B cell (primary cell): ENCODE data around the gene RNF39. TPM values are rescaled to one million over a fixed set of nuclear protein-coding genes. Genes with fewer than 3 reads are reported as not detected.

Source experiments
- ATAC-seq: fragments of 200-7000 bp; cut with Tn5 transposase; one replicate; pipeline ENCODE4 v1.10.0; 2021; ENCODE audit warnings: low read depth, mild to moderate bottlenecking, moderate number of reproducible peaks, moderate library complexity
- CTCF ChIA-PET: fragments of 350-600 bp; sonication (Branson Sonifier 250); formaldehyde crosslinking; loops from one replicate; lab custom pipeline; 2021; ENCODE audit warnings: antibody characterized with exemption, inconsistent platforms; lab: Charles Lee
- POLR2A ChIA-PET: fragments of 350-600 bp; sonication (Branson Sonifier 250); formaldehyde crosslinking; loops from one replicate; lab custom pipeline; 2021; ENCODE audit warnings: antibody characterized with exemption; lab: Charles Lee
- DNase-seq: peaks from one replicate; pipeline ENCODE4 v3.0.0; 2013
- H2AFZ ChIP-seq: 2 replicates; pipeline ENCODE4 v1.6.1; 2012; ENCODE audit warnings: mild to moderate bottlenecking, low read depth, low read length; ENCODE audit not compliant: insufficient read depth, poor library complexity, severe bottlenecking
- H3K27ac ChIP-seq, 2 donors: 1 replicate in 1 of 2; 2 replicates in 1 of 2; pipeline ENCODE4 v1.5.1; 2012 to 2013; ENCODE audit warnings: low read length in 2 of 2, mild to moderate bottlenecking in 2 of 2, moderate library complexity in 1 of 2
- H3K27me3 ChIP-seq, 4 experiments: fragments of 200-600 bp in 1 of 4; sonication (generic) in 1 of 4; replicated peaks in 1 of 4; 1 replicate in 2 of 4; 2 replicates in 2 of 4; pipeline versions ENCODE4 v1.6.1 to v1.7.0; 2013 to 2016; ENCODE audit warnings: low read length in 3 of 4, mild to moderate bottlenecking in 2 of 4, mixed read lengths in 1 of 4, moderate library complexity in 1 of 4; ENCODE audit not compliant: insufficient read depth in 4 of 4, control insufficient read depth in 3 of 4; ENCODE audit errors: control extremely low read depth in 1 of 4
- H3K36me3 ChIP-seq, 2 experiments: replicated peaks in 1 of 2; 1 replicate in 1 of 2; 2 replicates in 1 of 2; pipeline versions ENCODE4 v1.6.1 to v1.7.1; 2013; ENCODE audit warnings: low read length in 1 of 2; ENCODE audit not compliant: insufficient read depth in 2 of 2, control insufficient read depth in 1 of 2; ENCODE audit errors: control extremely low read depth in 1 of 2, extremely low read depth in 1 of 2
- H3K4me1 ChIP-seq, 2 donors: fragments of 200-600 bp in 1 of 2; sonication (generic) in 1 of 2; 1 replicate in 1 of 2; 2 replicates in 1 of 2; pipeline versions ENCODE4 v1.5.1 to v1.6.1; 2013 to 2017; ENCODE audit warnings: low read length in 2 of 2; ENCODE audit not compliant: control insufficient read depth in 2 of 2, insufficient read depth in 2 of 2
- H3K4me2 ChIP-seq: replicated peaks from 2 replicates; pipeline ENCODE3; 2012; ENCODE audit warnings: mild to moderate bottlenecking, low read depth, low read length; ENCODE audit not compliant: poor library complexity, severe bottlenecking
- H3K4me3 ChIP-seq, 5 experiments: fragments of 200-600 bp in 1 of 5; sonication (generic) in 1 of 5; 1 replicate in 3 of 5; 2 replicates in 2 of 5; pipeline versions ENCODE4 v1.5.1 to v1.7.0; 2011 to 2016; ENCODE audit warnings: low read length in 4 of 5, mild to moderate bottlenecking in 4 of 5, low read depth in 2 of 5, control low read depth in 1 of 5, moderate library complexity in 1 of 5; ENCODE audit not compliant: insufficient read depth in 1 of 5; ENCODE audit errors: control extremely low read depth in 1 of 5, extremely low read depth in 1 of 5
- H3K79me2 ChIP-seq: fragments of 200-600 bp; sonication (generic); one replicate; pipeline ENCODE4 v1.6.0; 2016; ENCODE audit warnings: low read length; ENCODE audit not compliant: control insufficient read depth, insufficient read depth
- H3K9ac ChIP-seq: fragments of 200-600 bp; sonication (generic); 2 replicates; pipeline ENCODE4 v1.6.1; 2017; ENCODE audit warnings: mild to moderate bottlenecking, low read length, moderate library complexity
- H3K9me3 ChIP-seq, 3 donors: one replicate each; pipeline versions ENCODE4 v1.6.1 to v1.7.1; 2013; ENCODE audit warnings: low read length in 2 of 3; ENCODE audit not compliant: control insufficient read depth in 2 of 3, insufficient read depth in 1 of 3; ENCODE audit errors: control extremely low read depth in 1 of 3
- H4K20me1 ChIP-seq: 2 replicates; pipeline ENCODE4 v1.6.0; 2012; ENCODE audit warnings: mild to moderate bottlenecking, low read length; ENCODE audit not compliant: insufficient read depth, control insufficient read depth, poor library complexity, severe bottlenecking
- H3K27ac Mint-ChIP-seq: one replicate; pipeline ENCODE4 v1.8.0; 2021; ENCODE audit warnings: mixed read lengths
- H3K27me3 Mint-ChIP-seq: one replicate; pipeline ENCODE4 v1.8.0; 2021; ENCODE audit warnings: mixed read lengths
- H3K4me1 Mint-ChIP-seq: one replicate; pipeline ENCODE4 v1.8.0; 2021; ENCODE audit warnings: mixed read lengths
- H3K4me3 Mint-ChIP-seq: one replicate; pipeline ENCODE4 v1.8.0; 2021; ENCODE audit warnings: mixed read lengths
- H3K9me3 Mint-ChIP-seq: one replicate; pipeline ENCODE4 v1.8.0; 2022; ENCODE audit warnings: mixed read lengths; ENCODE audit not compliant: insufficient read depth
- CTCF ChIP-seq: fragments of 200-600 bp; IDR thresholded peaks from one replicate; pipeline ENCODE4 v1.8.0; 2022; ENCODE audit warnings: antibody characterized with exemption, mild to moderate bottlenecking
- EZH2 ChIP-seq: IDR thresholded peaks from 2 replicates; pipeline ENCODE4 v1.6.1; 2012; ENCODE audit warnings: borderline replicate concordance, low read depth, mild to moderate bottlenecking, moderate library complexity, low read length; ENCODE audit not compliant: insufficient read depth, poor library complexity, severe bottlenecking
- WGBS: methylation state at CpG from one replicate; pipeline ENCODE4 v1.1.5; 2013; ENCODE audit warnings: missing lambda C conversion rate; ENCODE audit not compliant: insufficient coverage; 5-methylcytosine and 5-hydroxymethylcytosine counted together
- intact Hi-C: fragments of 100-400 bp; cut with micrococcal nuclease; formaldehyde crosslinking; loops from one replicate; pipeline ENCODE4 v1.10.0; 2022
- polyA plus RNA-seq: library from polyadenylated mRNA; depleted of rRNA; stranded (reverse); fragments of >200 nt; gene quantifications from 2 replicates; pipeline ENCODE4 v1.2.3, GENCODE V29; 2012
- total RNA-seq, 2 donors: library from RNA; stranded (reverse); fragments of 120-200 nt in 1 of 2; gene quantifications; 1 replicate in 1 of 2; 2 replicates in 1 of 2; pipeline versions ENCODE4 v1.2.3 to v1.2.4, GENCODE V29; 2013 to 2022

Gene RNF39
- total and polyA plus RNA-seq, 2 donors (not counting 1 experiment from before 2014, with no cell fraction given) = not detected

GRCh38 chr6:30102970-30103871 is 27.7 kb upstream of the RNF39 start:
- Mint-ChIP-seq H3K27me3 (peaks cover 52% of the 10 kb centered on the region), H3K27ac (peak overlapping the region; percentile 59), H3K4me1 (peaks cover 32% of the 10 kb centered on the region), H3K4me3 (peak overlapping the region; percentile 91), H3K9me3 (no peaks in the 10 kb centered on the region)
- H3K27ac ChIP-seq = peak overlapping the region in 1 of 2 donors; percentile 22
- DNase-seq (peak; percentile 92), ATAC-seq (peak; percentile 82)
- H3K4me1 ChIP-seq = peaks cover 37 to 40% of the 10 kb centered on the region in 2 donors
- TF ChIP-seq EZH2 = no peak
- peak; percentile 92 for TF ChIP-seq CTCF
- peak overlapping the region in 4 of 5 experiments; percentile 44 to 64 (median 54) for H3K4me3 ChIP-seq
- H4K20me1 ChIP-seq = no peaks in the 10 kb centered on the region
- intact Hi-C loops = loop anchor here (1.0 to 10.0 kb wide), 8 partner anchors 28 to 294 kb away; partner anchors contain the start of genes PPP1R11, TRIM26 and TRIM39
- ChIA-PET CTCF (interaction anchor here (0.7 to 4.0 kb wide), 23 partner anchors 9 to 449 kb away, joined by 3 to 194 read pairs (median 5); partner anchors contain the start of genes POLR1H, PPP1R11, TRIM26 and TRIM39), POLR2A (interaction anchor here (0.8 to 2.1 kb wide), 4 partner anchors 27 to 138 kb away, joined by 3 to 10 read pairs (median 5); partner anchors contain the start of gene POLR1H)
- WGBS = 5% methylated on average over 29 of the region's 36 CpGs
- H3K4me2 ChIP-seq = peak overlapping the region; percentile 82
- H3K27me3 ChIP-seq = peaks cover 3 to 65% (median 51%) of the 10 kb centered on the region in 4 experiments
- H3K9ac ChIP-seq = peak overlapping the region; percentile 60
- H3K9me3 ChIP-seq = peaks cover 0 to 15% (median 0%) of the 10 kb centered on the region in 3 donors
- peak overlapping the region; percentile 82 for H2AFZ ChIP-seq
- H3K36me3 ChIP-seq = no peaks in the 10 kb centered on the region
- no peaks in the 10 kb centered on the region for H3K79me2 ChIP-seq
